GM18505 (cell line): Measurements from ENCODE around the gene CEL.
"Not testable (repeated sequence)": the region's sequence is repeated elsewhere in the genome, so short reads cannot be mapped to it uniquely, and the experiment has no call there.

Experiments used
- ATAC-seq: cut with Tn5 transposase; IDR thresholded peaks from one replicate; pipeline ENCODE4 v1.9.1; 2021; ENCODE audit not compliant: unreplicated experiment
- POLR2A ChIP-seq: IDR thresholded peaks from 4 replicates; pipeline ENCODE4 v1.6.1; 2011; ENCODE audit warnings: borderline replicate concordance; ENCODE audit not compliant: insufficient read depth, insufficient read length; ENCODE audit errors: extremely low read depth

The CEL gene

GRCh38 chr9:133078486-133078885, 16.7 kb downstream of the CEL start:
- ATAC-seq: no peak
- TF ChIP-seq POLR2A: no peak

- TF ChIP-seq POLR2A: no peak
- no peak for ATAC-seq
These were observed 18.4 kb downstream of the CEL start for GRCh38 chr9:133080161-133080560.

GRCh38 chr9:133080786-133081779, 19.3 kb downstream of the CEL start:
- not testable (repeated sequence) for ATAC-seq

GRCh38 chr9:133081957-133082644, 20.3 kb downstream of the CEL start:
- not testable (repeated sequence) for ATAC-seq

- not testable (repeated sequence) for ATAC-seq
These were observed 21.9 kb downstream of the CEL start for GRCh38 chr9:133083688-133084087.

- not testable (repeated sequence) for ATAC-seq
These were observed 24.6 kb downstream of the CEL start for GRCh38 chr9:133086212-133086860.

GRCh38 chr9:133086894-133087293, 25.1 kb downstream of the CEL start:
- ATAC-seq: no peak
- no peak for TF ChIP-seq POLR2A

GRCh38 chr9:133087429-133088145, 25.8 kb downstream of the CEL start:
- TF ChIP-seq POLR2A: no peak
- no peak for ATAC-seq

GRCh38 chr9:133088146-133088750, 26.5 kb downstream of the CEL start:
- ATAC-seq: no peak
- TF ChIP-seq POLR2A: no peak

GRCh38 chr9:133088756-133089155, 27.0 kb downstream of the CEL start:
- no peak for TF ChIP-seq POLR2A
- no peak for ATAC-seq

GRCh38 chr9:133089271-133089671, 27.5 kb downstream of the CEL start:
- ATAC-seq: no peak
- no peak for TF ChIP-seq POLR2A

GRCh38 chr9:133090187-133090586, 28.4 kb downstream of the CEL start:
- no peak for TF ChIP-seq POLR2A

More at GRCh38 chr9:133090187-133090586, 28.4 kb downstream of the CEL start:
- no peak for ATAC-seq
